Liver (tissue), 9 donors: ENCODE measurements around the gene TULP4. TPM values are rescaled to one million over a fixed set of nuclear protein-coding genes. Genes with fewer than 3 reads are reported as not detected.

Experiments used
- DNase-seq: peaks from one replicate; pipeline ENCODE4 v3.0.0-alpha.2; 2017; ENCODE audit warnings: low spot score
- H3K27ac ChIP-seq, 2 donors: one replicate each; pipeline ENCODE4 v1.7.0; 2013; ENCODE audit warnings: inconsistent platforms in 2 of 2, low read length in 2 of 2, control low read depth in 1 of 2, low read depth in 1 of 2, mild to moderate bottlenecking in 1 of 2
- H3K27me3 ChIP-seq, 4 donors: one replicate each; pipeline versions ENCODE4 v1.6.1 to v1.7.0; 2013; ENCODE audit warnings: low read length in 3 of 4, inconsistent platforms in 1 of 4, mild to moderate bottlenecking in 1 of 4, moderate library complexity in 1 of 4; ENCODE audit not compliant: control insufficient read depth in 4 of 4, insufficient read depth in 4 of 4
- H3K36me3 ChIP-seq, 4 donors: one replicate each; pipeline versions ENCODE4 v1.6.1 to v1.7.0; 2013; ENCODE audit warnings: low read length in 3 of 4, mild to moderate bottlenecking in 3 of 4, low read depth in 1 of 4, moderate library complexity in 1 of 4; ENCODE audit not compliant: control insufficient read depth in 4 of 4, insufficient read depth in 3 of 4
- H3K4me1 ChIP-seq, 4 donors: one replicate each; pipeline versions ENCODE4 v1.6.1 to v1.7.0; 2013; ENCODE audit warnings: low read length in 3 of 4, mild to moderate bottlenecking in 3 of 4, moderate library complexity in 1 of 4; ENCODE audit not compliant: control insufficient read depth in 4 of 4, insufficient read depth in 4 of 4
- H3K4me3 ChIP-seq, 3 donors: one replicate each; pipeline versions ENCODE4 v1.6.1 to v1.7.0; 2013; ENCODE audit warnings: low read length in 3 of 3, control low read depth in 1 of 3, low read depth in 1 of 3, mild to moderate bottlenecking in 1 of 3
- H3K9ac ChIP-seq, 2 donors: one replicate each; pipeline ENCODE4 v1.7.0; 2013; ENCODE audit warnings: low read length in 2 of 2, mild to moderate bottlenecking in 2 of 2, moderate library complexity in 2 of 2, control low read depth in 1 of 2, low read depth in 1 of 2
- H3K9me3 ChIP-seq, 4 donors: one replicate each; pipeline versions ENCODE4 v1.6.1 to v1.7.0; 2013; ENCODE audit warnings: low read length in 3 of 4; ENCODE audit not compliant: control insufficient read depth in 4 of 4
- EGR1 ChIP-seq, 2 donors: IDR thresholded peaks; 2 replicates each; pipeline ENCODE4 v1.6.1; 2016 to 2018; ENCODE audit warnings: antibody characterized with exemption in 2 of 2, low read depth in 2 of 2
- FOXA1 ChIP-seq: IDR thresholded peaks from 2 replicates; pipeline ENCODE4 v1.6.1; 2016; ENCODE audit warnings: antibody characterized with exemption
- FOXA2 ChIP-seq: IDR thresholded peaks from 2 replicates; pipeline ENCODE4 v1.6.1; 2016; ENCODE audit warnings: antibody characterized with exemption
- GABPA ChIP-seq, 2 donors: IDR thresholded peaks in 1 of 2; conservative IDR thresholded peaks in 1 of 2; 2 replicates each; pipeline ENCODE4 v1.6.1; 2016; ENCODE audit warnings: antibody characterized with exemption in 2 of 2, mild to moderate bottlenecking in 1 of 2, moderate library complexity in 1 of 2
- HNF4A ChIP-seq, 2 donors: conservative IDR thresholded peaks; 2 replicates each; pipeline ENCODE4 v1.6.1; 2016; ENCODE audit warnings: antibody characterized with exemption in 2 of 2, mild to moderate bottlenecking in 2 of 2
- HNF4G ChIP-seq: IDR thresholded peaks from 2 replicates; pipeline ENCODE4 v1.6.1; 2016; ENCODE audit warnings: antibody characterized with exemption
- JUND ChIP-seq, 2 donors: IDR thresholded peaks; 2 replicates each; pipeline ENCODE4 v1.6.1; 2016; ENCODE audit warnings: antibody characterized with exemption in 2 of 2
- NR2F2 ChIP-seq: IDR thresholded peaks from 2 replicates; pipeline ENCODE4 v1.6.1; 2016; ENCODE audit warnings: antibody characterized with exemption
- RAD21 ChIP-seq, 2 donors: IDR thresholded peaks; 2 replicates each; pipeline ENCODE4 v1.6.1; 2016; ENCODE audit warnings: antibody characterized with exemption in 2 of 2, mild to moderate bottlenecking in 2 of 2
- RXRA ChIP-seq, 2 donors: IDR thresholded peaks; 2 replicates each; pipeline ENCODE4 v1.6.1; 2017 to 2018; ENCODE audit warnings: antibody characterized with exemption in 2 of 2, mild to moderate bottlenecking in 1 of 2
- SP1 ChIP-seq: IDR thresholded peaks from 2 replicates; pipeline ENCODE4 v1.6.1; 2018; ENCODE audit warnings: antibody characterized with exemption, mild to moderate bottlenecking
- TAF1 ChIP-seq: conservative IDR thresholded peaks from 2 replicates; pipeline ENCODE4 v1.6.1; 2016; ENCODE audit warnings: antibody characterized with exemption, mild to moderate bottlenecking
- YY1 ChIP-seq: IDR thresholded peaks from 2 replicates; pipeline ENCODE4 v1.6.1; 2016; ENCODE audit warnings: antibody characterized with exemption, mild to moderate bottlenecking
- WGBS: extraction: QIAGEN DNeasy Blood & Tissue Kit; methylation state at CpG from one replicate; pipeline ENCODE4 v1.1.7; 2013; 5-methylcytosine and 5-hydroxymethylcytosine counted together
- polyA plus RNA-seq, 2 donors: library from polyadenylated mRNA; stranded (reverse) in 1 of 2; unstranded in 1 of 2; fragments of 200-250 nt in 1 of 2; fragments of >200 nt in 1 of 2; fragmentation: Nextera tagmentation in 1 of 2; extraction: Ambion mirVana in 1 of 2; gene quantifications; one replicate each; pipeline versions ENCODE4 v1.2.1 to v1.2.3, GENCODE V29; 2013 to 2015
- total RNA-seq, 2 donors: library from RNA; depleted of rRNA; stranded (reverse); fragments of >200 nt; gene quantifications; one replicate each; pipeline ENCODE4 v1.2.3, GENCODE V29; 2014
- TF ChIP-seq, protein P1 (sequence below): fragments of 150-350 bp; IDR thresholded peaks from 2 replicates; pipeline ENCODE4 v1.5.1; 2017; ENCODE audit warnings: improper control_type of control experiment, low read depth, low read length; ENCODE audit not compliant: missing input control
- TF ChIP-seq, protein P2 (sequence below): IDR thresholded peaks from 2 replicates; pipeline ENCODE4 v1.6.1; 2016; ENCODE audit warnings: antibody characterized with exemption
- TF ChIP-seq, protein P3 (sequence below): IDR thresholded peaks from 2 replicates; pipeline ENCODE4 v1.6.1; 2016; ENCODE audit warnings: antibody characterized with exemption, mild to moderate bottlenecking
- TF ChIP-seq, protein P4 (sequence below): IDR thresholded peaks from 2 replicates; pipeline ENCODE4 v1.6.1; 2016; ENCODE audit warnings: antibody characterized with exemption
- TF ChIP-seq, protein P5 (sequence below): IDR thresholded peaks from 2 replicates; pipeline ENCODE4 v1.6.1; 2016; ENCODE audit warnings: antibody characterized with exemption
- donor health status: healthy.
- donor health status: healthy.
- donor health status: healthy.
- donor health status: healthy.
- donor health status: healthy.

Gene TULP4
- total and polyA plus RNA-seq, 4 donors: 2.2 to 53.3 (median 18.0) TPM

DNA sequence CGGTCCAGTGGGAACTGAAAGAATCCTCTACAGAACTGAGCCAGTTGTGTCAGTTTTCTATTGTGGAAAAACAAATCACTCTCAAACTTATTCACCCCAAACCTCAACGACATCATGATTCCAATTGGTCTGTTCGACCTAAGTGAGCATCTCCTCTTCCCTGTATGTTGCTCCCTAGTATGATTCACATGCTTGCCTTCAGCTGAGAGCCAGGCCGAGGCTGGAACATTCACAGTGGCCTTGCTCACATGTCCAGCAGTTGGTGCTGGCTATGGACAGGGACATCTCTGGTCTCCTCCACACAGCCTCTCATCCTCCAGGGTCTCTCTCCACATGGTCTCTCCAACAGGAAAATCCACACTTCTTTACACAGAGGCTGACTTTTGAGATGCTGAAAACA, 219.3 kb downstream of the TULP4 start (continued):
- TF ChIP-seq FOXA1: no peak

DNA sequence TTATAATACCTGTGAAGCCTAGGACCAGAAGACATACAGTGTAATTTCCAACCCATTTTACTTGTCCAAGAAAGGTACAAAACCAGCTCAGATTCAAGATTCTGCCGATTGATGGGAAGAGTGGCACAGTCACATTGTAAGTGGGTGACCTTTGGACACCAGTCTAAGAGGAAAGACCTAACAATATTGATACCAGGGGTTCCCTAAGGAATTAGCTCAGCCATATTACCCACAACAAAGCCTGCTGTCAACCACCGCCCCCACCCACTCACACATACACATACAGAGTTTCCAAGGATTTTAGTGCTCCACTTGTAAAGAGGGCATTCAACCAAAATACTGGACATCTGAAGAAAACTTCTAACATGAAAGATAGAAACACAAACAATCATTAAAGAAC, 219.7 kb downstream of the TULP4 start:
- H3K4me1 ChIP-seq: peaks cover 0 to 12% (median 8%) of the 10 kb centered on the region in 4 donors
- DNase-seq: no peak
- no peak overlapping the region for H3K27ac ChIP-seq
- H3K9me3 ChIP-seq: peaks cover 0 to 5% (median 2%) of the 10 kb centered on the region in 4 donors
- TF ChIP-seq GABPA (IDR thresholded peaks at IDR 0.05 in 1 of 2, conservative IDR thresholded peaks at IDR 0.05 in 1 of 2) (no peak), FOXA1 (no peak), HNF4G (no peak), FOXA2 (no peak), YY1 (no peak), HNF4A (conservative IDR thresholded peaks at IDR 0.05) (no peak), NR2F2 (no peak), EGR1 (IDR thresholded peaks at IDR 0.05; ENCODE audit: low read depth in 2 of 2) (no peak), RAD21 (IDR thresholded peaks at IDR 0.05) (no peak), TAF1 (no peak), JUND (IDR thresholded peaks at IDR 0.05) (no peak), SP1 (no peak), RXRA (IDR thresholded peaks at IDR 0.05) (no peak)
- TF ChIP-seq, protein P1, sequence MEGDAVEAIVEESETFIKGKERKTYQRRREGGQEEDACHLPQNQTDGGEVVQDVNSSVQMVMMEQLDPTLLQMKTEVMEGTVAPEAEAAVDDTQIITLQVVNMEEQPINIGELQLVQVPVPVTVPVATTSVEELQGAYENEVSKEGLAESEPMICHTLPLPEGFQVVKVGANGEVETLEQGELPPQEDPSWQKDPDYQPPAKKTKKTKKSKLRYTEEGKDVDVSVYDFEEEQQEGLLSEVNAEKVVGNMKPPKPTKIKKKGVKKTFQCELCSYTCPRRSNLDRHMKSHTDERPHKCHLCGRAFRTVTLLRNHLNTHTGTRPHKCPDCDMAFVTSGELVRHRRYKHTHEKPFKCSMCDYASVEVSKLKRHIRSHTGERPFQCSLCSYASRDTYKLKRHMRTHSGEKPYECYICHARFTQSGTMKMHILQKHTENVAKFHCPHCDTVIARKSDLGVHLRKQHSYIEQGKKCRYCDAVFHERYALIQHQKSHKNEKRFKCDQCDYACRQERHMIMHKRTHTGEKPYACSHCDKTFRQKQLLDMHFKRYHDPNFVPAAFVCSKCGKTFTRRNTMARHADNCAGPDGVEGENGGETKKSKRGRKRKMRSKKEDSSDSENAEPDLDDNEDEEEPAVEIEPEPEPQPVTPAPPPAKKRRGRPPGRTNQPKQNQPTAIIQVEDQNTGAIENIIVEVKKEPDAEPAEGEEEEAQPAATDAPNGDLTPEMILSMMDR: no peak
- TF ChIP-seq, protein P2, sequence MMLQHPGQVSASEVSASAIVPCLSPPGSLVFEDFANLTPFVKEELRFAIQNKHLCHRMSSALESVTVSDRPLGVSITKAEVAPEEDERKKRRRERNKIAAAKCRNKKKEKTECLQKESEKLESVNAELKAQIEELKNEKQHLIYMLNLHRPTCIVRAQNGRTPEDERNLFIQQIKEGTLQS: no peak
- TF ChIP-seq, protein P3, sequence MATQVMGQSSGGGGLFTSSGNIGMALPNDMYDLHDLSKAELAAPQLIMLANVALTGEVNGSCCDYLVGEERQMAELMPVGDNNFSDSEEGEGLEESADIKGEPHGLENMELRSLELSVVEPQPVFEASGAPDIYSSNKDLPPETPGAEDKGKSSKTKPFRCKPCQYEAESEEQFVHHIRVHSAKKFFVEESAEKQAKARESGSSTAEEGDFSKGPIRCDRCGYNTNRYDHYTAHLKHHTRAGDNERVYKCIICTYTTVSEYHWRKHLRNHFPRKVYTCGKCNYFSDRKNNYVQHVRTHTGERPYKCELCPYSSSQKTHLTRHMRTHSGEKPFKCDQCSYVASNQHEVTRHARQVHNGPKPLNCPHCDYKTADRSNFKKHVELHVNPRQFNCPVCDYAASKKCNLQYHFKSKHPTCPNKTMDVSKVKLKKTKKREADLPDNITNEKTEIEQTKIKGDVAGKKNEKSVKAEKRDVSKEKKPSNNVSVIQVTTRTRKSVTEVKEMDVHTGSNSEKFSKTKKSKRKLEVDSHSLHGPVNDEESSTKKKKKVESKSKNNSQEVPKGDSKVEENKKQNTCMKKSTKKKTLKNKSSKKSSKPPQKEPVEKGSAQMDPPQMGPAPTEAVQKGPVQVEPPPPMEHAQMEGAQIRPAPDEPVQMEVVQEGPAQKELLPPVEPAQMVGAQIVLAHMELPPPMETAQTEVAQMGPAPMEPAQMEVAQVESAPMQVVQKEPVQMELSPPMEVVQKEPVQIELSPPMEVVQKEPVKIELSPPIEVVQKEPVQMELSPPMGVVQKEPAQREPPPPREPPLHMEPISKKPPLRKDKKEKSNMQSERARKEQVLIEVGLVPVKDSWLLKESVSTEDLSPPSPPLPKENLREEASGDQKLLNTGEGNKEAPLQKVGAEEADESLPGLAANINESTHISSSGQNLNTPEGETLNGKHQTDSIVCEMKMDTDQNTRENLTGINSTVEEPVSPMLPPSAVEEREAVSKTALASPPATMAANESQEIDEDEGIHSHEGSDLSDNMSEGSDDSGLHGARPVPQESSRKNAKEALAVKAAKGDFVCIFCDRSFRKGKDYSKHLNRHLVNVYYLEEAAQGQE: no peak
- TF ChIP-seq, protein P4, sequence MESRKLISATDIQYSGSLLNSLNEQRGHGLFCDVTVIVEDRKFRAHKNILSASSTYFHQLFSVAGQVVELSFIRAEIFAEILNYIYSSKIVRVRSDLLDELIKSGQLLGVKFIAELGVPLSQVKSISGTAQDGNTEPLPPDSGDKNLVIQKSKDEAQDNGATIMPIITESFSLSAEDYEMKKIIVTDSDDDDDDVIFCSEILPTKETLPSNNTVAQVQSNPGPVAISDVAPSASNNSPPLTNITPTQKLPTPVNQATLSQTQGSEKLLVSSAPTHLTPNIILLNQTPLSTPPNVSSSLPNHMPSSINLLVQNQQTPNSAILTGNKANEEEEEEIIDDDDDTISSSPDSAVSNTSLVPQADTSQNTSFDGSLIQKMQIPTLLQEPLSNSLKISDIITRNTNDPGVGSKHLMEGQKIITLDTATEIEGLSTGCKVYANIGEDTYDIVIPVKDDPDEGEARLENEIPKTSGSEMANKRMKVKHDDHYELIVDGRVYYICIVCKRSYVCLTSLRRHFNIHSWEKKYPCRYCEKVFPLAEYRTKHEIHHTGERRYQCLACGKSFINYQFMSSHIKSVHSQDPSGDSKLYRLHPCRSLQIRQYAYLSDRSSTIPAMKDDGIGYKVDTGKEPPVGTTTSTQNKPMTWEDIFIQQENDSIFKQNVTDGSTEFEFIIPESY: no peak
- TF ChIP-seq, protein P5, sequence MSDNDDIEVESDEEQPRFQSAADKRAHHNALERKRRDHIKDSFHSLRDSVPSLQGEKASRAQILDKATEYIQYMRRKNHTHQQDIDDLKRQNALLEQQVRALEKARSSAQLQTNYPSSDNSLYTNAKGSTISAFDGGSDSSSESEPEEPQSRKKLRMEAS: no peak
- H3K4me3 ChIP-seq: no peak overlapping the region
- H3K9ac ChIP-seq: no peak overlapping the region
- H3K36me3 ChIP-seq: no peaks in the 10 kb centered on the region
- 91% methylated on average over 2 of the region's 2 CpGs for WGBS
- H3K27me3 ChIP-seq: peaks cover 0 to 5% (median 2%) of the 10 kb centered on the region in 4 donors
